ENCODE data around the gene TIMM21. TPM values are rescaled to one million over a fixed set of nuclear protein-coding genes. Genes with fewer than 3 reads are reported as not detected.

Gene TIMM21
- total and polyA plus RNA-seq, 9 of the 15 experiments (the other 6 are each of a cell fraction or from before 2014, with no cell fraction given): 54.7 to 229 (median 83.3) TPM

DNA sequence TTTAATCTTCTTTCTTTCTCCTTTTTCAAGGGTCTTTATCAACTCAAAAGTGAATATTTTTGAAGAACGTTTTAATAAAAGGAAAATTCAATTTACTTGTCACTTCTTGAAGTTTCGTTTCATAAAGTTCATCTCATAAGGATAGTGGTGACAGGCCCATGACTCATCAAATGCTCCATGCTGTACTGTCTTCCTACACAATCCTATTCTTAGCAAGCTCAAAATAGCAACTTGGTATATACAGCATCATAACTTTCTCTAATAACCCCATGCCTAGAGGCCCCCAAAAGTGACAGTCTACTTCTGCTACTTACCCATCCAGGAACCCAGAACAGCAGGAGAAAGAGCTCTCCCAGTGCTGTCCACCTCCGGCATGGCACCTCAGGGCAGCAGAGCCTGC is 8.4 kb upstream of the TIMM21 start (continued):
- no peak for TF ChIP-seq KDM4B (IDR thresholded peaks at IDR 0.05; ENCODE audit: borderline replicate concordance in 2 of 2, low read depth in 1 of 2)
- no peak for TF ChIP-seq HNRNPUL1 (IDR thresholded peaks at IDR 0.05; ENCODE audit: low read length)
- no peak for TF ChIP-seq TEAD4 (IDR thresholded peaks at IDR 0.05; ENCODE audit: low read length)
- TF ChIP-seq TEAD4 (CRISPR knock-in tag; IDR thresholded peaks at IDR 0.05; ENCODE audit: borderline replicate concordance): no peak
- TF ChIP-seq FOXP1 (CRISPR knock-in tag; IDR thresholded peaks at IDR 0.05): no peak
- no peak for TF ChIP-seq CTBP1 (IDR thresholded peaks at IDR 0.05; ENCODE audit: borderline replicate concordance)
- TF ChIP-seq, protein P1, sequence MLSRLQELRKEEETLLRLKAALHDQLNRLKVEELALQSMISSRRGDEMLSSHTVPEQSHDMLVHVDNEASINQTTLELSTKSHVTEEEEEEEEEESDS (CRISPR knock-in tag; IDR thresholded peaks at IDR 0.05): no peak
- no peak for TF ChIP-seq ZNF561 (CRISPR knock-in tag; conservative IDR thresholded peaks at IDR 0.05)
- TF ChIP-seq, protein P2, sequence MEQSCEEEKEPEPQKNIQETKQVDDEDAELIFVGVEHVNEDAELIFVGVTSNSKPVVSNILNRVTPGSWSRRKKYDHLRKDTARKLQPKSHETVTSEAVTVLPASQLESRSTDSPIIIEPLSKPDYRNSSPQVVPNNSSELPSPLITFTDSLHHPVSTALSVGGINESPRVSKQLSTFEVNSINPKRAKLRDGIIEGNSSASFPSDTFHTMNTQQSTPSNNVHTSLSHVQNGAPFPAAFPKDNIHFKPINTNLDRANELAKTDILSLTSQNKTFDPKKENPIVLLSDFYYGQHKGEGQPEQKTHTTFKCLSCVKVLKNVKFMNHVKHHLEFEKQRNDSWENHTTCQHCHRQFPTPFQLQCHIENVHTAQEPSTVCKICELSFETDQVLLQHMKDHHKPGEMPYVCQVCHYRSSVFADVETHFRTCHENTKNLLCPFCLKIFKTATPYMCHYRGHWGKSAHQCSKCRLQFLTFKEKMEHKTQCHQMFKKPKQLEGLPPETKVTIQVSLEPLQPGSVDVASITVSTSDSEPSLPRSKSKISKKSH (CRISPR knock-in tag; IDR thresholded peaks at IDR 0.05): no peak
- no peak for TF ChIP-seq MYNN (IDR thresholded peaks at IDR 0.05)
- TF ChIP-seq MYNN (CRISPR knock-in tag; IDR thresholded peaks at IDR 0.05): no peak
- no peak for TF ChIP-seq ELF2 (CRISPR knock-in tag; IDR thresholded peaks at IDR 0.05)
- TF ChIP-seq, protein P3, sequence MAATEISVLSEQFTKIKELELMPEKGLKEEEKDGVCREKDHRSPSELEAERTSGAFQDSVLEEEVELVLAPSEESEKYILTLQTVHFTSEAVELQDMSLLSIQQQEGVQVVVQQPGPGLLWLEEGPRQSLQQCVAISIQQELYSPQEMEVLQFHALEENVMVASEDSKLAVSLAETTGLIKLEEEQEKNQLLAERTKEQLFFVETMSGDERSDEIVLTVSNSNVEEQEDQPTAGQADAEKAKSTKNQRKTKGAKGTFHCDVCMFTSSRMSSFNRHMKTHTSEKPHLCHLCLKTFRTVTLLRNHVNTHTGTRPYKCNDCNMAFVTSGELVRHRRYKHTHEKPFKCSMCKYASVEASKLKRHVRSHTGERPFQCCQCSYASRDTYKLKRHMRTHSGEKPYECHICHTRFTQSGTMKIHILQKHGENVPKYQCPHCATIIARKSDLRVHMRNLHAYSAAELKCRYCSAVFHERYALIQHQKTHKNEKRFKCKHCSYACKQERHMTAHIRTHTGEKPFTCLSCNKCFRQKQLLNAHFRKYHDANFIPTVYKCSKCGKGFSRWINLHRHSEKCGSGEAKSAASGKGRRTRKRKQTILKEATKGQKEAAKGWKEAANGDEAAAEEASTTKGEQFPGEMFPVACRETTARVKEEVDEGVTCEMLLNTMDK (IDR thresholded peaks at IDR 0.05; ENCODE audit: borderline replicate concordance, insufficient read depth, low read depth, low read length, poor library complexity, severe bottlenecking): no peak
- TF ChIP-seq, protein P4, sequence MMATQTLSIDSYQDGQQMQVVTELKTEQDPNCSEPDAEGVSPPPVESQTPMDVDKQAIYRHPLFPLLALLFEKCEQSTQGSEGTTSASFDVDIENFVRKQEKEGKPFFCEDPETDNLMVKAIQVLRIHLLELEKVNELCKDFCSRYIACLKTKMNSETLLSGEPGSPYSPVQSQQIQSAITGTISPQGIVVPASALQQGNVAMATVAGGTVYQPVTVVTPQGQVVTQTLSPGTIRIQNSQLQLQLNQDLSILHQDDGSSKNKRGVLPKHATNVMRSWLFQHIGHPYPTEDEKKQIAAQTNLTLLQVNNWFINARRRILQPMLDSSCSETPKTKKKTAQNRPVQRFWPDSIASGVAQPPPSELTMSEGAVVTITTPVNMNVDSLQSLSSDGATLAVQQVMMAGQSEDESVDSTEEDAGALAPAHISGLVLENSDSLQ (IDR thresholded peaks at IDR 0.05): peak; percentile 34; the same call in 1 of the 2 replicates
- TF ChIP-seq ZNF780A (CRISPR knock-in tag; IDR thresholded peaks at IDR 0.05): no peak
- no peak for TF ChIP-seq CHD4 (IDR thresholded peaks at IDR 0.05; ENCODE audit: insufficient read depth, insufficient replicate concordance, low read depth, low read length, poor library complexity, severe bottlenecking)
- TF ChIP-seq, protein P5, sequence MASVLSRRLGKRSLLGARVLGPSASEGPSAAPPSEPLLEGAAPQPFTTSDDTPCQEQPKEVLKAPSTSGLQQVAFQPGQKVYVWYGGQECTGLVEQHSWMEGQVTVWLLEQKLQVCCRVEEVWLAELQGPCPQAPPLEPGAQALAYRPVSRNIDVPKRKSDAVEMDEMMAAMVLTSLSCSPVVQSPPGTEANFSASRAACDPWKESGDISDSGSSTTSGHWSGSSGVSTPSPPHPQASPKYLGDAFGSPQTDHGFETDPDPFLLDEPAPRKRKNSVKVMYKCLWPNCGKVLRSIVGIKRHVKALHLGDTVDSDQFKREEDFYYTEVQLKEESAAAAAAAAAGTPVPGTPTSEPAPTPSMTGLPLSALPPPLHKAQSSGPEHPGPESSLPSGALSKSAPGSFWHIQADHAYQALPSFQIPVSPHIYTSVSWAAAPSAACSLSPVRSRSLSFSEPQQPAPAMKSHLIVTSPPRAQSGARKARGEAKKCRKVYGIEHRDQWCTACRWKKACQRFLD (CRISPR knock-in tag; IDR thresholded peaks at IDR 0.05): 0 out of 2 replicates have a peak, but pooled peaks have one; percentile 54
- no peak for TF ChIP-seq ZBTB17 (CRISPR knock-in tag; IDR thresholded peaks at IDR 0.05)
- TF ChIP-seq RFX7 (CRISPR knock-in tag; IDR thresholded peaks at IDR 0.05): no peak
- no peak for TF ChIP-seq BRD4 (IDR thresholded peaks at IDR 0.05)
- TF ChIP-seq, protein P6, sequence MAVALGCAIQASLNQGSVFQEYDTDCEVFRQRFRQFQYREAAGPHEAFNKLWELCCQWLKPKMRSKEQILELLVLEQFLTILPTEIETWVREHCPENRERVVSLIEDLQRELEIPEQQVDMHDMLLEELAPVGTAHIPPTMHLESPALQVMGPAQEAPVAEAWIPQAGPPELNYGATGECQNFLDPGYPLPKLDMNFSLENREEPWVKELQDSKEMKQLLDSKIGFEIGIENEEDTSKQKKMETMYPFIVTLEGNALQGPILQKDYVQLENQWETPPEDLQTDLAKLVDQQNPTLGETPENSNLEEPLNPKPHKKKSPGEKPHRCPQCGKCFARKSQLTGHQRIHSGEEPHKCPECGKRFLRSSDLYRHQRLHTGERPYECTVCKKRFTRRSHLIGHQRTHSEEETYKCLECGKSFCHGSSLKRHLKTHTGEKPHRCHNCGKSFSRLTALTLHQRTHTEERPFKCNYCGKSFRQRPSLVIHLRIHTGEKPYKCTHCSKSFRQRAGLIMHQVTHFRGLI (CRISPR knock-in tag; IDR thresholded peaks at IDR 0.05): no peak

Measured in K562 (cell line).